DOHH2 (cell line): ENCODE results near the gene CDKAL1.

Experiments
- CTCF ChIP-seq: fragments of 200-600 bp; sonication (generic); IDR thresholded peaks from one replicate; pipeline ENCODE4 v1.5.1; 2014; ENCODE audit warnings: antibody characterized with exemption, mild to moderate bottlenecking, low read depth, low read length; ENCODE audit not compliant: poor library complexity, severe bottlenecking
- EZH2phosphoT487 ChIP-seq: fragments of 200-600 bp; sonication (generic); IDR thresholded peaks from 2 replicates; pipeline ENCODE4 v1.6.1; 2017; ENCODE audit warnings: borderline replicate concordance, mild to moderate bottlenecking, antibody characterized with exemption, low read length, moderate library complexity, mixed read lengths

- TF ChIP-seq CTCF (no peak), EZH2phosphoT487 (no peak)
These were observed 257.7 kb downstream of the CDKAL1 start for GRCh38 chr6:20791944-20792343.
